RCC 7860 (cell line): ENCODE measurements around the gene RET.

ENCODE experiments used
- DNase-seq: peaks from one replicate; pipeline ENCODE4 v3.0.0-alpha.2; 2015; ENCODE audit warnings: low spot score
- FAIRE-seq: peaks from 2 replicates; lab custom pipeline; 2012; peaks lifted over from hg19 to GRCh38; lab: Jason Lieb, UNC

The RET gene

DNA sequence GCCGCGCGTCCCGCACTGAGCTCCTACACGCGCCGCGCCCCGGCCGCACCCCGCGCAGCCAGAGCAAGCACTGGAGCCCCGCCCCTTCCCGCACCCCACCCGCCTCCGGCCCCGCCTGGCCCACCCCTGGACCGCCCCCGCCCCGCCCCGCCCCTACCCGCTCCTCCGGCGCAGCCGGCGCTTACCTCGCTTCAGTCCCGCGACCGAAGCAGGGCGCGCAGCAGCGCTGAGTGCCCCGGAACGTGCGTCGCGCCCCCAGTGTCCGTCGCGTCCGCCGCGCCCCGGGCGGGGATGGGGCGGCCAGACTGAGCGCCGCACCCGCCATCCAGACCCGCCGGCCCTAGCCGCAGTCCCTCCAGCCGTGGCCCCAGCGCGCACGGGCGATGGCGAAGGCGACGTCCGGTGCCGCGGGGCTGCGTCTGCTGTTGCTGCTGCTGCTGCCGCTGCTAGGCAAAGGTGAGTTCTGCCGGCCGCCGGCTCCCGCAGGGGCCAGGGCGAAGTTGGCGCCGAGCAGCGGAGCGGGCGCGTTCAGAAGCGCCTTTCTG, at the start of gene RET:
TSS of gene RET (plus strand) at position 194 of the 545 bp plus-strand sequence. CDS start at position 384, 190 bp downstream.
- DNase-seq, result no peak
- FAIRE-seq, result no peak

DNA sequence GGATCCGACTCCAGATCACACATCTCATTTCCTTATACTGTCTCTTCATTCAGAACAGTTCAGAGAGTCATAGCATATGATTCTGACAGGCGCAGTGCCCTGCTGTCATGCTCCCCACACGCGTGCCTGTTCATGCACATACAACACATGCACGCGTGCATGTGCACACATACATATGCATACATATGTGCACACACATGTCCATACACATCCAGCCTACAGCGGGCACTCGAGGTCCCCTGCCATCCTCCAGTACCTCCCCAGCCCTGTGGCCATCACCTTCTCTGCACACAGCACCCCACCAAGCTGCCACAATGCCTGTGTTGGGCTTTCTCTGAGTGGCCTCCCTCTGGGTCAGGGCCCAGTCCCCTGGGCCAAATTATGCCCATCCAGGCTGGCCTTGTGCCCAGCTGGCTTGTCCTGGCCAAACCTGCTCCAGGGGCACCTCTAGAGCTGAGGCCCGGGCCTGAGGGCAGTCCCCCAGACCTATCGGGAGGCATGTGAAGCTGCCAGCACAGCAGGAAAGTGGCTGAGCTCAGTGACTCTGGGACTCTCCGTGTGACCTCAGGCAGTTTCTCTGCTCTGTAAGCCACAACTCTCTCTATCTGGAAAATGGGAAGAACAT, 49.4 kb upstream of the RET start:
- no peak for DNase-seq
- FAIRE-seq, result no peak

GRCh38 chr10:43028143-43028542, 48.7 kb upstream of the RET start:
- DNase-seq (no peak), FAIRE-seq (no peak)

DNA sequence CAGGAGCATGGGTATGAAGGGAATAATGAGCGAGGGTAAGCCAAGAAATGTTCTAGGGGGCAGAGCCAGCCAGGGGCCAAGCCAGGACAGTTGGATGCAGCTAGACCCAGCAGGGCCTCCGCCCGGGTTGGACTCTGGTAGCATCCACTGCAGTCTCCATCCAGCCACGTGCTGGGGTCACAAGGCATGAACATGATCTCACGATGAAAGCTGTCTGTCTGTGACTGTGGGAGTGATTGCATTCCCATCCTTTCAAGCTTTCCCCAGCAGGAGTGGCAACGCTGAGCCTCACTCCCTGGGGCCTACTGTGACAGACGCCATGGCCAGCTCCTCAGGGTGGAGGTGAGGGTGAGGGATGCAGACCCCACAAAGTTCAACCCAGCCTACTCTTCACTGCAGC, 47.8 kb upstream of the RET start:
- no peak for FAIRE-seq
- DNase-seq, result no peak

GRCh38 chr10:43032613-43033012, 44.3 kb upstream of the RET start:
- DNase-seq, result no peak
- FAIRE-seq, result no peak

DNA sequence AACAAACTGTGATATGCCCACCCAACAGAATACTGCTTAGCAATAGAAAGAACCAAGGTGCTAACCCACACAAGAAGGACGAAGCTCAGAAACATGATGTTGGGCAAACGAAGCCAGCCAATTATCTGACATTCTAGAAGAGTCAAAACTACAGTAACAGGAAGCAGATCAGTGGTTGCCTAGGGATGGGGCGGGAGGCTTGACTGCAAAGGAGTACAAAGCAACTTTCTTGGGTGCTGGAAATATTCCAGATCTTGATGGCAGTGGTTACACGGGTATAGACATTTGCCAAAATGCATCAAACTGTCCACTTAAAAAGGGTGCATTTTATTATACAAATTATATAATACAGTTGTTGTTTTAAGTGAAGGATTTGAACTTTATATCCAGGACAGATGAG, 41.1 kb upstream of the RET start:
- DNase-seq (no peak), FAIRE-seq (no peak)

GRCh38 chr10:43036481-43037428, 40.1 kb upstream of the RET start:
- no peak for DNase-seq
- FAIRE-seq, result no peak

GRCh38 chr10:43037440-43037839, 39.4 kb upstream of the RET start:
- FAIRE-seq (no peak), DNase-seq (no peak)

- DNase-seq, result no peak
- no peak for FAIRE-seq
Measured at GRCh38 chr10:43037942-43038782, 38.7 kb upstream of the RET start.

- FAIRE-seq (no peak), DNase-seq (no peak)
Measured at GRCh38 chr10:43038783-43039623, 37.9 kb upstream of the RET start.

DNA sequence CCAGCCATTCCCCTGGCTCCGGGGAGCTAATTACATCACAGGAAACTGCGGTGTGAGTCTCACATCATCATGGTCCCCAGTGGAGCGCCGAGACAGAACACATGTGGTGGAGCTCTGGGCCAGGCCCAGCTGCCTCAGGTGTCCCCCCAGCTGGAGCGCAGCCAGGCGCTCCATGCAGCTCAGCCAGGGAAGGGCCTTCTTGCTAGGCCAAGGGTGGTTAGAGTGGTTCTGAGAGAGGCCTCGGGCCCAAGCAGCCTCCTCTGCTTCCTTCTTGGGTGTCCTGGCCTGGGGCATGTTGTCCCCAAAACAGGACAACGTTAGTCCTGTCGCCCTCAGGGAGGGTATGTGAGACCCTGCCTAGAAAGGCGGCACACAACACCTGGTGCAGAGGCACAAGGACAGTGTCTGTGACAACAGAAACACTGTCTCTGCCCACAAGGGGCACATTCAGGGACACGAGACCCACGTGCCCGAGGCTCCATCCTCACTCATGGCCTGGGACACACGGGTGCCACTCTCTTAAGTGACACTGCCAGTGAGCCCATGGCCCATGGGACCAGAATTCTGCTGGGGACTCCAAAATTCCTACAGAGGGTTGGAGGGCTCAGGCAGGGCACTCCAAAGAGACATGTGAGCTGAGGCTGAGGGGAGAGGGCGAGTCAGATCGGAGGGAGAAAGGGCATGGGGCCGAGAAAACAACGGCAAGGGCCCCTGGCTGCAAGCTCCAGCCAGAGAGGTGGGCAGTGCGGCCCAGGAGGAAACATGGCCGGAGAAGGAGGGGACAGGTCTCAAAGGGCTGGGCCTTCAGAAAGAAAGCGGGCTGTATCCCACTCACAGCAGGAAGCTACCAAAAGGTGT, 37.0 kb upstream of the RET start:
- DNase-seq (no peak), FAIRE-seq (no peak)

DNA sequence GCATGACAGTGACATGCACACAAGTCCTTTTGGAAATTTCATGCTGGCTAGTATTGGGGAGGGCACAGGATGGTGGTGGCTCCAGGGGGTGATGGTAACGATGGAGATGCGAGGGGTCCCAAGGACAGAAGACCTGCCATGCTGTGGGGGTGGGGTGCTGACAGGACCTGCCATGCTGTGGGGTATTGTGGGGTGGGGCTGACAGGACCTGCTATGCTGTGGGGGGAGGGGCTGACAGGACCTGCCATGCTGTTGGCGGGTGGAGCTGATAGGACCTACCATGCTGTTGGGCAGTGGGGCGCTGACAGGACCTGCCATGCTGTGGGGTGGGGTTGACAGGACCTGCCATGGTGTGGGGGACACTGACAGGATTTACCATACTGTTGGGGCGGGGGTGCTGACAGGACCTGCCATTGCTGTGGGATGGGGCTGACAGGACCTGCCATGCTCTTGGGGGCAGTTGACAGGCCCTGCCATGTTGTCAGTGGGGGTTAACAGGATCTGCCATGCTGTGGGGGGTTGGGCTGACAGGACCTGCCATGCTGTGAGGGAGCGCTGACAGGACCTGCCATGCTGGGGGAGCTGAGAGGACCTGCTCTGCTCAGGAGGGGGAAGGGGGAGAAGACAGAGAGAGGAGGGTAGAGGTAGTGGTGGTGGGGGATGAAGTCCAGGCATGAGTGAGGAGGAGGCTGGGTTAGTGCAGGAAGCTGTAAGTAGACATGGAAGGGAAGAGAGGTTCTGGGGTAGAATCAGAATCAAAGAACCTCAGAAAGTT, 36.2 kb upstream of the RET start:
- DNase-seq, result no peak
- FAIRE-seq, result no peak

GRCh38 chr10:43041422-43042342, 35.2 kb upstream of the RET start:
- no peak for DNase-seq
- no peak for FAIRE-seq

DNA sequence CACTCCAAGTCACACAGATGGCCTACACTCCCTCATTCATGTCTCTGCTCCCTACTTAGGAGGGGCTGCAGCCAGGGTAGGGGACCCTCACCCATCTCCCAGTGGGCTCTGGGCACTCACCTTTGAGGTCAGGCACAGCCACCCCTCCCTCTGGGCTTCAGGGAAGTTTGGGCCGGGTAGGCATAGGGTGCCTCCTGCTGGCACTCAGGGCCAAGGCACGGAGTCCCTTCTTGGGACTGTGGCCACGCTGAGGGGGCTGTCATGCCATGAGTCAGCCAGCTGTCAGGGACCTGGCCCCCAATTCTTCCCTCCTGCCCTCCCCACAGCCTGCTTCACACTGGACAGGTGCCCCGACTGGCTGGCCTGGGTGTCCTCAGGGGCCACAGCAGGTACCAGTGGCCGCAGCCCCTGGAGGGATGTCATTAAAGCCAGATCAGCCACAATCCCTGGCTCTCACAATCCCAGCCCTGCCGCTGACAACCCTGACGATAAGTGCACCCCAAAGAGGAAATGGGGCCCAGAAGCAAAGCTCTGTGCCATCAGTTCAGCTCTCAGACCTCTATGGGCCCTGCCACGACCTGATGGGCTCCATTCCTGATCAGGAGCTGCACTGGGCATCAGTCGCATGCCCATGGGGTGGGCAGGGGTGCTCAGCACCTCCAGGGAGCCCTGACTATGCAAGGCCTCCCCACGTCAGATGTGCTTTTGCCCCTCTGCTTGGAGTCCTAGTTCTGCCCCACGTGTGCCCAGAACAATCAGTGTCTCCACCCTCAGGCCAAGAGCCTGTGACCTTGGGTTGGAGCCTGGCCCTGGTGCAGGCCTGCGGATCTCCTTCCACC, 34.1 kb upstream of the RET start:
- DNase-seq, result no peak
- FAIRE-seq, result no peak

DNA sequence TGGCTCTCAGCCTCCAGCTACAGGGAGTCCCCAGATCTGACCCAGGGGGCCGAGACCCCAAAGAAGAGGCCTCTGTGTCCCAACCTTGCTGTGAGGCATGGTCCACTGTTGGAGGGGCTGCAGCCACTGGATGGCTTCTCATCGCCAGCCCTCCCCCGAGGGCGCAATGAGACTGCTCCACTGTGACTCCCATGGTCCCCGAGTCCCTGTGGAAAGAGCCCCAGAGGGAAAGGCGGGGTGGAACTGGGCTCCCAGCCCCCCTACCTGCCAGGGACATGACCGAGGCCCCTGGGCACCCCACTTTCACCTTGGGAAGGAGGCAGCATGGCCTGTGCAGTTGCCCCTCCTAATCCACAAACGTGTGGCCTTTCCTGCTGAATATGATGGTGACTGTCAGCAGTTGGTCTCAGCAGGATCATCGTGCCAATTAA, 33.5 kb upstream of the RET start:
- DNase-seq, result no peak
- FAIRE-seq, result no peak

GRCh38 chr10:43043773-43044447, 33.0 kb upstream of the RET start:
- FAIRE-seq (no peak), DNase-seq (no peak)
